ENCODE measurements around the gene PCBP3.
"Not testable (repeated sequence)": the region's sequence is repeated elsewhere in the genome, so short reads cannot be mapped to it uniquely, and the experiment has no call there.

Gene PCBP3

DNA sequence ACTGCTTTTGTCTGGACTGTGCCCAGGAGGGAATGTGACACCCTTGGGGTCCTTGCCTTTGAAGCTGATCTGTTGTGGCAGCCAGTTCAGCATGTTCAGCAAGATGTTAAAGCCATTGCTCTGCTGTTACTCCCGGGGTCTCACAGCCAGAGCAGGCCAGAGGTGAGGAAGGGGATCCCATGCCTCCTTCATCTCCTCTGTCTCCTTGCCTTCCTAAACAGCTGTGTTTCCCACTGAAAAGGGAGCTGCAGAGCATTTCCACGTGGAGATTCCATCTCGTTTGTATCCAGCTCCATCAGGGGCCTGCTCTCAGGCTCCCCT lies 202.2 kb downstream of the PCBP3 start:
- no peak for DNase-seq (ENCODE audit: low read depth)

- peak; percentile 4 for DNase-seq (ENCODE audit: low read depth)
These were observed 203.0 kb downstream of the PCBP3 start for GRCh38 chr21:45846373-45847160.

DNA sequence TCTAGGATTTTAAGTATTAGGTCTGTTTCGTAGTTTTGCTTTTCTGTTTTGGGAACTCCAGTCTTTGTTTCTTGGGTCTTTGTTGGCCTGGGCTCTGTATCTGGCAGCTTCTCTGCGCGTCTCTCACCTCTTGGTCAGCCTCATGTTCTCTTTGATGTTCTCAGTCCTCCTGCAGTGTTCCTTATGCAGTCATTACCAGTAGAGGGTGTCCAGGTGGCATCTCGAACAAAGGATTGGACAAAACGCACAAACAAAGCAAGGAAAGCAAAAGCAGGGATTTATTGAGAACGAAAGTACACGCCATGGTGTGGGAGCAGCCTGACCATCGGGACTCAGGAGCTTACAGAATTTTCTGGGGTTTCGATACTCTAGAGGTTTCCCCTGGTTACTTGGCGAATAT lies 204.3 kb downstream of the PCBP3 start:
- DNase-seq (ENCODE audit: low read depth), result no peak

- DNase-seq (ENCODE audit: low read depth), result no peak
These were observed 204.8 kb downstream of the PCBP3 start for GRCh38 chr21:45848331-45848730.

- no peak for DNase-seq (ENCODE audit: low read depth)
These were observed 205.3 kb downstream of the PCBP3 start for GRCh38 chr21:45848805-45849204.

DNA sequence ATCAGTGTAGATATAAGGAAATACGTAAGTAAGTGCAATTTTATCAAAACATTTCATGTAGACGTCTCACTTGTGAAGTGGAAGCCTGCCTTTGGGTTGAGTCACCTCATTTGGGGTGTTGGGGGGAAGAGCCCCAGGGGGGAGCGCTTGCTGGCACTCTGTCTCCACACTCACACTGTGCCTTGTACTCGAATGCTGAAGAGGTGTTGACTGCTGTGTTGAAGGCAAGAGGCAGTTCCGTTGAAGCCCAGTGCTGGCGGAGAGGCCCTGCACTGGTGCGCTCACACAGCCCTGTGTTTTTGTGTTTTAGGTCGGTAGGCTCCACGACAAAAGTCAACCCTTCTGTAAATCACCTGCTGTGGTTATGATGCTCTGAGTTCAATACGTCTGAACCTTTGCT lies 206.1 kb downstream of the PCBP3 start:
- DNase-seq (ENCODE audit: low read depth), result no peak

DNA sequence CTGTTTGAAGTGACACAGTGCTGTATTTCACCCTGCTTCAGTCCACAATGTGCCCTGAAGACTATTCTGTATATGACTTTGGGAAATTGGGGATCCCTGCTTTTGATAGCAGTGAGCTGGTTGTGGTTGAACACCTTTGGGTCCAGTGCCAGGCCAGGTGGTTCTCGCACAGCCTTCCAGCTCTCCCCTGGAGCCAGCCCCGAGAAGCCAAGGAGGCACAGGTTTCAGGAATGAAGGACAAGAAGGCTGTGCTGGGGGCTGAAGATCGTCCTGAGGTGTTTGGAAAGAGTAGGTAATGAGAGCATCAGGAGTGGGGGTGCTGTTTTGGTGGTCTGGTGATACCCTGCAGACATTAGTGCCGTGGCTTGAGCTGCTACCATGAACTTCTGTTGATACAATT lies 206.7 kb downstream of the PCBP3 start:
- DNase-seq (ENCODE audit: low read depth), result no peak

GRCh38 chr21:45852386-45852785 lies 208.9 kb downstream of the PCBP3 start:
- DNase-seq (ENCODE audit: low read depth), result not testable (repeated sequence)

DNA sequence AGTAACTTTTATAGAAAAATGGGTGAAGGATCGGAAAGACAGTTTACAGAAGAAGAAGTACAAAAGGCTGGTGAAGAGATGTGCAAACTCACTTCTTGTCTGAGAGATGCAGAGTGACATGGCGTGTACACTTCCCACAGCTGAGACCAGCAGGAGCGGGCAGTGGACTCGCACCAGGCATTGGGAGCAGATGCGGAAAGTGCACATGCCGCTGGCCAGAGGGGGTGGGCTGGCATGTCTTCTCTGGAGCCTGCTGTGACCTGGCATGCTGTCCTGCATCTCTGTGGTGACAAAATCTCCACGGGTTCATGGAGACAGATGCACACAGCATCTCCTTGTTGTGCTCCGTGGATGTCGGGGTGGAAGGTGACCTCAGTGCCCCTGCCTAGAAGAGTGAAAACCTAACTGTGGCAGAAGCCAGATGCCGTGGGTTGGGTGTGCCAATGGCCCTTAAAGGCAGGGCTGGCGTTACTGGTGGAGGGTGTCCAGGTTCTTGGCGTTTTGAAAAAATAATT lies 209.4 kb downstream of the PCBP3 start:
- DNase-seq (ENCODE audit: low read depth), result no peak

DNA sequence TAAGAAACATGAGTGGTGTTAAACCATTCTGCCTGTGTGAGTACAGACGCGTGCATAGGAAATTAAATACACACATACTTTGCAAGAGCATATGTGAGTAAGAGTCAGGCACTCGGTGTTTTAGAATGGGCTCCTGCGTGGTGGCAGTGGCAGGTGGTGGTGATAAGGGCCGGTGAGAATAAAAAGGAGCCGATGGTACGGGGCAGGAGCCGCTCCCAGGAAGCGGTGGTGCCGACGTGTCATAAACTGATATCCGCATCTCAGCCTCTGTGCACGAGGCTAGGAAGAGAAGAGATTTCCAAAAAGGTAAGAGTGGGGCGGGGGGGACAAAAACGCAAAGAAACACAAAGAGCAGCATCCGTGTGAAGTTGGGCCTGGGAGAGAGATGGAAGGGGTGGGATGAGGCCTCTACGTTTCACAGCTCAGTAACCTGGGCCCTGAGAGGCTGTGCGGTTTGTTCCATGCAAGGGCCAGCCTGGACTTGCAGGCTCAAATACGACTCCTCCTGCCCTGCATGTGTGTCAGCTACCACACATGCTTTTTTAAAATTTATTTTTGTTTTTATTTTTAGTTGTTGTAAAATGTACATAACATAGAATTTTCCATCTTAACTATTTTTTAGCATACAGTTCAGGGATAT lies 210.3 kb downstream of the PCBP3 start:
- DNase-seq (ENCODE audit: low read depth), result no peak

GRCh38 chr21:45854690-45855247 lies 211.2 kb downstream of the PCBP3 start:
- no peak for DNase-seq (ENCODE audit: low read depth)

- DNase-seq (ENCODE audit: low read depth), result no peak
These were observed 211.8 kb downstream of the PCBP3 start for GRCh38 chr21:45855248-45855811.

DNA sequence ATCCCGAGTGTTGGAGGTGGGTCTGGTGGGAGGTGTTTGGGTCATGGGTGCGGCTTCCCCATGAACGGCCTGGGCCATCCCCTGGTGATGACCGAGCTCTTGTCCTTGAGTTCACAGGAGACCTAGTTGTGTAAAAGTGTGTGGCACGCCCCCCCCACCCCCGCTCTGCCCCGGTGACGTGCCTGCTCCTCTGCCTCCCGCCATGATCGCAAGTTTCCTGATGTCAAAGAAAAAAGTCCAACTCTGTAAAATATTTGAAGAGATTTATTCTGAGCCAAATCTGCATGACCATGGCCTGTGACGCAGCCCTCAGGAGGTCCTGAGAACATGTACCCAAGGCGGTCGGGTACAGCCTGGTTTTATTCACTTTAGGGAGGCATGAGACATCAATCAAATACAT lies 212.9 kb downstream of the PCBP3 start:
- no peak for DNase-seq (ENCODE audit: low read depth)

DNA sequence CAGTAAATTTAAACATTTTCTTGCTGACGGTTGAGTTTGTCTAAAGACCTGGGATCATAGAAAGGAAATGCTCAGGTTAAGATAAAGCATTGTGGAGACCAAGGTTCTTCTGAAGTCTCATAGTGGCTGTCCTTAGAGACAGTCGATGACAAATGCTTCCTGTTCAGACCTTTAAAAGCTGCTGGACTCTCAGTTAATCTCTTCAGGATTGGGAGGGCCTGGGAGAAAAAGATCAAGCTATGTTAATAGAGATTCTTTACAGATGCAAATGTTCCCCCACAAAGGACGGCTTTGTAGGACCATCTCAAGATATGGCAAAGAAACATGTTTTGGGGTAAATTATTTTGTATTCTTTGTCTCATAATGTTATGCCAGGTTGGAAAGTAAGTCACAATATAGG lies 213.4 kb downstream of the PCBP3 start:
- no peak for DNase-seq (ENCODE audit: low read depth)

DNA sequence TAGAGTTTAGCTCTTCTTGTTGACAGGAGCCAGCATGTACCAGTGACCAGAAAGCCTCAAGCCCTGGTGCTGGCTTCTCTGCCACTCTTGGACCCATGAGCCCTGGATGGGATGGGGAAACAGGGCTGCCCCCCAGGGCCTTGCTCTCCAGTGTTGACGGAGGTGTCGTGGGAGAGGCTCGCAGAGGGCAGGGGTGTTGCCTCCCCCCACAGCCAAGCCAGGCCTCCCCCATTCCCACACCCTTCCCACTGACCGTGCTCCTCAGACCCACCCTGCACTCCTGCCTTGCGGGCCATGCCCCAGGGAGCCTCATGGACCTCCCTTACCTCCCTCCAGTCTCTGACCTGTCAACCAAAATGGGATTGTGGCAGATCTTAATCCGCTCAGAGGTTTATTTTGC lies 214.2 kb downstream of the PCBP3 start:
- DNase-seq (ENCODE audit: low read depth), result no peak

DNA sequence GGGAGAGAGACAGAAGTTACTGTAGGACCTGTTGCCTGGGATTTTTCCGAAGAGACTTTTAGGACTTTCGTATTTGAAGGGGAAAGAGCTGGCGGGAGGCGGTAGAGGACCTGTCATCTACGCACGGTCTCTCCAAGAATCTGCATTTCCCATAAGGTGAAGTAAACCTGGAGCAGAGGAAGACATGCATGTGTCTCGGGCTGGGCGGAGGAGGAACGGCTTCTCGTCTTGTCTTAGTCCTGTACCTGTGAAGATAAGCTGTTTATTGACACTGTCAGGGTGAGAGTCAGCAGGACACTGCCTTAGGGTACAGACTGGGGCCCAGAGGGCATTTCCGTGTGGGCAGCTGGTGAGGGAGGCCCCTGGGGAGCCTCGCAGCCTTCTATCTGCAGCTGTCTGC lies 214.7 kb downstream of the PCBP3 start:
- no peak for DNase-seq (ENCODE audit: low read depth)

DNA sequence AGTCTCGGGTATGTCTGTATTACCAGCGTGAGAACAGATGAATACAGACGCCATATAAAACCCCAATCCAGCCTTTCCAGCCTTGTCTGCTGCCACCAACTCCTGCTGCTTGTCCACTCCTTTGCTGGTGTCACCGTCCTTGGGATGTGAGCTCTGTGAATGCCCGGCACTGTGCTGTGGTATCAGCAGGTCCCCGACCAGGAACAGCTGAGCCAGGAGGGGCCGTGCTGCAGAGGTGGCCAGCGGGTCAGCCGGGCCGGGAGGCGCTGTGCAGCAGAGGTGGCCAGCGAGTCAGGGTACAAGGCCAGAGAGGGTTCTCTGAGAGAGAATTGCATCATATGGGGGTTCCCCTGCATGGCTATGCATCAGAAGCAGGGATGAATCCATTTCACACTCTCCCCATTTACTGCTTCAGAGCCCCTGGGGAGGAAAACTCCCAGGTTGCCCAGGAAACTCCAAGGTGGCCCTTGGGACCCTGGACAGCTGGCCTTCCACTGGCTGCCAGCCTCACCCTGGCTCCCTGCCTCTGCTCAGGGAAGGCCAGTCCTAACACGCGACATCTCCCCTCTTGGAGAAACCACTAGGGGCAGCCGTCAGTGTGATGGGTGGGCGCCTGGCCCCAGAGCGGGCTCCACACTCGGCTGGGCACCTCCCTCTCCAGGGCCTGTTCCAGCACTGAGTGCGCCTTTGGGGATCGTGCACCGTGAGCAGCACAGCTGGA lies 215.7 kb downstream of the PCBP3 start:
- DNase-seq (ENCODE audit: low read depth), result no peak

GRCh38 chr21:45859762-45860357 lies 216.3 kb downstream of the PCBP3 start:
- DNase-seq (ENCODE audit: low read depth), result no peak

- no peak for DNase-seq (ENCODE audit: low read depth)
These were observed 217.1 kb downstream of the PCBP3 start for GRCh38 chr21:45860493-45861155.

DNA sequence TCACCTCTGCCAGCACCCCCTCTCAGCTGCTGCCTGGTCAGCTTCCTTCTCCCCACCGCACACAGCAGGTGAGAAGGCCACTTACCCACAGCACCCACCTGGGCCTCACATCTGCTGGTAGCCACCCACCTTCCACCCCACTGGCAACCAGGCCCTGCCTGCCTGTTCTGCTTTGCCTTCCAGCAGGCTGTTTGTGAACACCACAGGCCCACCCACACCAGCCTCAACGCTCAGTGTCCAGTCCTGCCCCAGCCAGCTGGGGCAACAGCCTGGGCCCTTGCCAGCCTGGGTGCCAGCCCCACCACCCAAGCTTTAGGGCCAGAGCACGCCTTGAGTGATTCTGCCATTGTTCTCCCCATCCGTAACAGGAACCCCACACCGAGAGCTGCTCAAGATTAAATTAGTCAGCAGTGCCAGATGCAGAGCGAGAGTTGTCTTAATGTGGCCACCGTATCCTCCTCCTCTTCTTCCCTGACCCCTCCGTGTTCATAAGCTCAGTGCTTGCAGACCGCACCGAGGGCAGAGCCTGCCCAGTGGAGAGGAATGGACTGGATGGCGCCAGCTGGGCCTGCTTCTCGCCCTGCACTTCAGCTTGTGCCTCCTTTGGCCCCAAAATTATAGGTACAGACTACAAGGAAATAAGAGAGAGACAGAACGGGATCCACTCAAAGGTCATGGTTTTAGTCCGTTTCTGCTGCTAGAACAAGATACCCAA lies 217.8 kb downstream of the PCBP3 start:
- no peak for DNase-seq (ENCODE audit: low read depth)
